Mesothelial cell of epicardium (in vitro differentiated cells): ENCODE measurements around the gene UBXN1. TPM values are rescaled to one million over a fixed set of nuclear protein-coding genes. Genes with fewer than 3 reads are reported as not detected.
"Not testable (repeated sequence)": the region's sequence is repeated elsewhere in the genome, so short reads cannot be mapped to it uniquely, and the experiment has no call there.

ENCODE experiments used
- DNase-seq, 2 experiments: peaks; one replicate each; pipeline ENCODE4 v3.0.0; 2021; ENCODE audit warnings: low spot score in 2 of 2; ENCODE audit not compliant: unreplicated experiment in 2 of 2
- H3K27ac Mint-ChIP-seq: 2 replicates; pipeline ENCODE4 v1.8.0; 2021; ENCODE audit warnings: mixed read lengths
- H3K27me3 Mint-ChIP-seq: 2 replicates; pipeline ENCODE4 v1.8.0; 2021; ENCODE audit warnings: low read depth, mixed read lengths
- H3K36me3 Mint-ChIP-seq: 2 replicates; pipeline ENCODE4 v1.8.0; 2021; ENCODE audit warnings: mixed read lengths
- H3K4me1 Mint-ChIP-seq: 2 replicates; pipeline ENCODE4 v1.8.0; 2021; ENCODE audit warnings: mixed read lengths
- H3K4me3 Mint-ChIP-seq: 2 replicates; pipeline ENCODE4 v1.8.0; 2021; ENCODE audit warnings: mild to moderate bottlenecking, moderate library complexity, mixed read lengths
- H3K9me3 Mint-ChIP-seq: 2 replicates; pipeline ENCODE4 v1.8.0; 2021; ENCODE audit warnings: mixed read lengths
- total RNA-seq: library from RNA; stranded (reverse); gene quantifications from 3 replicates; pipeline ENCODE4 v1.2.1, GENCODE V29; 2021
- TF ChIP-seq, protein P1 (sequence below): fragments of 200-600 bp; sonication (generic); IDR thresholded peaks from one replicate; pipeline ENCODE4 v1.5.0; 2021; ENCODE audit warnings: antibody characterized with exemption; ENCODE audit not compliant: unreplicated experiment

UBXN1 gene
- total RNA-seq, 1 donor from 2014 or later: 119 TPM

DNA sequence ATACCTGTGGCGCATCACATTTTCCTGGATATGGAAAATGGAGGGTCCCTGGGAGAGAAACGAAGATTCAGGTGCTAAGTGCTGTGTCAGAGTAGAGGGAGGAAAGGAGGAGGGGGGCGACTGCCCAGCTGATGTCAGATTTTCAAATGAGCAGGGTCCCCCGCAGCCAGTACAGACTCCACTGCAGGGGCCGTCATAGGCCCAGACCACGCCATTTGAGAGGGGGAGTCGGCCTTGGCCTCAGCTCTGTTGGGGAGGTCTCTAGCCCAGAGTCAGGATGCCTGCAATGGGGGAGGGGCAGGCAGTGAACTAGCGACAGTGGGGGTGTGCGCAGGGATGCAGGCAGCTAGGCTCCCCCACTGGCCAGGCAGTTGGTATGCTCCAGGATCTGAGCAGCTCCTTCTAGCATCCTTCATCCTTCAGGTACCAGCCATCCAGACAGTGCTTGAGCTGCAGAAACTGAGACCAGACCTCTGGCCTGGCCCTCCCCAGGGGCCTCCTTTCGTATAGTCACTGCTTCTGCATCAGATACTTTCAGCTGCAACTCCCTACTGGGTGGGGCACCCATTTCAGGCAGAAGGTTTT is 28.5 kb upstream of the UBXN1 start, which contains the start of the genes BSCL2 and GNG3:
Gene BSCL2 (minus strand): TSS at position 148 of the 585 bp plus-strand sequence. CDS start 229 bp downstream, outside the sequence.
Gene GNG3 (plus strand): TSS at position 400 of the 585 bp plus-strand sequence. CDS start 620 bp downstream, outside the sequence.
- no peaks in the 10 kb centered on the region for H3K9me3 Mint-ChIP-seq
- no peaks in the 10 kb centered on the region for H3K27me3 Mint-ChIP-seq
- TF ChIP-seq, protein P1, sequence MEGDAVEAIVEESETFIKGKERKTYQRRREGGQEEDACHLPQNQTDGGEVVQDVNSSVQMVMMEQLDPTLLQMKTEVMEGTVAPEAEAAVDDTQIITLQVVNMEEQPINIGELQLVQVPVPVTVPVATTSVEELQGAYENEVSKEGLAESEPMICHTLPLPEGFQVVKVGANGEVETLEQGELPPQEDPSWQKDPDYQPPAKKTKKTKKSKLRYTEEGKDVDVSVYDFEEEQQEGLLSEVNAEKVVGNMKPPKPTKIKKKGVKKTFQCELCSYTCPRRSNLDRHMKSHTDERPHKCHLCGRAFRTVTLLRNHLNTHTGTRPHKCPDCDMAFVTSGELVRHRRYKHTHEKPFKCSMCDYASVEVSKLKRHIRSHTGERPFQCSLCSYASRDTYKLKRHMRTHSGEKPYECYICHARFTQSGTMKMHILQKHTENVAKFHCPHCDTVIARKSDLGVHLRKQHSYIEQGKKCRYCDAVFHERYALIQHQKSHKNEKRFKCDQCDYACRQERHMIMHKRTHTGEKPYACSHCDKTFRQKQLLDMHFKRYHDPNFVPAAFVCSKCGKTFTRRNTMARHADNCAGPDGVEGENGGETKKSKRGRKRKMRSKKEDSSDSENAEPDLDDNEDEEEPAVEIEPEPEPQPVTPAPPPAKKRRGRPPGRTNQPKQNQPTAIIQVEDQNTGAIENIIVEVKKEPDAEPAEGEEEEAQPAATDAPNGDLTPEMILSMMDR: no peak
- H3K36me3 Mint-ChIP-seq: peaks cover 10% of the 10 kb centered on the region
- DNase-seq: peak in 1 of 2 experiments; percentile 49
- H3K27ac Mint-ChIP-seq: peak within 1 kb of the TSS; percentile 98
- peak within 1 kb of the TSS; percentile 86 for H3K4me3 Mint-ChIP-seq
- H3K4me1 Mint-ChIP-seq: peaks cover 46% of the 10 kb centered on the region

DNA sequence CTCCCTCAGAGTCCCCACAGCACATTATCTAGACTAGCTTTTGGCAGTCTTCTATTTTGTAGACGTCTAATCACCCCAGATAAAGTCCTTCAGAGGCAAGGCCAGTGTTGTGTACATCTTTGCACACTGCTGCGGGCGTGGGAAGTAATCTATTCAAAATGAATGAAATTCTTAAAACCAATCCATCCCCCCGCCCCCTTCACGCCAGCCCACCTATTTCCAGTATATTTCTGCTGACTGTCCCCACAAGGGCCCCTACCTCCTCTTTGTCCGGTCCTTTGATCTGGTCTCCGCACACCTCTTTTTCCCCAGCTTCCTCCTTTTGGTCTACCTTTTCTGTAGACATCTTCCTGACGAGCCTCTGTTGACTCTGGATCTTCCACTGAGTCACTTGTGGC is 28.0 kb upstream of the UBXN1 start:
- no peaks in the 10 kb centered on the region for H3K9me3 Mint-ChIP-seq
- DNase-seq: no peak

DNA sequence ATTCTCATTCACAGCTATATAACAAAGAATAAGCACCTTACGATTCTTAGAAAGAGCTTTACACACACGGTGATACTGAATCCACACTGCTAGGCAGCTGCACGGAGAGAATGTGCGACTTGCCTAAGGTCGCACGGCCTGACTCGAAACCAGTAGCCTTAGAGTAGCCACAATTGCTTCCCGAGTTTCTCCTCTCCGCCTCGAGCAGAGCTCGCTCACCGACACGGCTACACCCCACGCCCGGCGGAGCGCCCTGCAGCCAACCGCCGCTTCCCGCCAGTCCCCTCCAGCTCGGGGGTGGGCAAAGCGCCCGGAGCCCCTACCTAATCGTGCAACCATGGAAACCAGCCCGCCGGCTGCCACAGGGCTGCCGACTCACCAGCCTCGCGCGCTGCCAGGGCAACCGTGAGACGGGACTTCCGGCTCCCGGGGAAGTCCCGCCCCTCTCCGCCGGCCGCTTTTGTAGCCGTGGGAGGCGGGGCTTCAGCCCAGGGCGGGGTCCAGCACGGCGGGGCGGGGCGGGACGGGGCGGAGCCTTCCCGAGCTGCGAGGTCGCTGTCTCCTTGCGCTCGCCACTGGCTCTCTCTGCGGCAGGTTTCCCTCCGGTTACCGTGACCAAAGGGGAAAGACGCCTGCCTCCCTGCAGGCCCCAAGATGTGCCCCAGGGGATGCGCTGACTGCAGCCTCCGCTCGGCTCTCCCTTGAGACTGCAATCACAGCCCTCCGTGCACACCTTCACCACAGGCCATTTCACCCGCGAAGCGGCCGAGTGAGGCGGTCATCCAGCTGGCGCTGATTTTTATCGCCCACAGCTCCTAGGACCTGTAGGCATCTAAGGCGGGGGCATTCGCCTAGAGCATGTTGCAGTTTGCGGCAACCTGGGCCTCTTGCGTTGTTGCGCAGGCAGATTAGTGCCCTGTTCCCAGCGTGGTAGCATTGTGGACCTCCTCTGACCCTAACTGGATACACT is 27.3 kb upstream of the UBXN1 start:
- Mint-ChIP-seq H3K27ac (peak overlapping the region; percentile 98), H3K4me3 (peak overlapping the region; percentile 86), H3K36me3 (peaks cover 17% of the 10 kb centered on the region), H3K27me3 (no peaks in the 10 kb centered on the region), H3K9me3 (no peaks in the 10 kb centered on the region), H3K4me1 (peaks cover 46% of the 10 kb centered on the region)
- peak; percentile 92 to 95 for DNase-seq
- TF ChIP-seq, protein P1: no peak

More for the DNA sequence above, 28.0 kb upstream of the UBXN1 start:
- Mint-ChIP-seq H3K27ac (peak overlapping the region; percentile 98), H3K36me3 (peaks cover 14% of the 10 kb centered on the region), H3K27me3 (no peaks in the 10 kb centered on the region), H3K4me3 (peak overlapping the region; percentile 86), H3K4me1 (peaks cover 46% of the 10 kb centered on the region)
- TF ChIP-seq, protein P1: no peak

DNA sequence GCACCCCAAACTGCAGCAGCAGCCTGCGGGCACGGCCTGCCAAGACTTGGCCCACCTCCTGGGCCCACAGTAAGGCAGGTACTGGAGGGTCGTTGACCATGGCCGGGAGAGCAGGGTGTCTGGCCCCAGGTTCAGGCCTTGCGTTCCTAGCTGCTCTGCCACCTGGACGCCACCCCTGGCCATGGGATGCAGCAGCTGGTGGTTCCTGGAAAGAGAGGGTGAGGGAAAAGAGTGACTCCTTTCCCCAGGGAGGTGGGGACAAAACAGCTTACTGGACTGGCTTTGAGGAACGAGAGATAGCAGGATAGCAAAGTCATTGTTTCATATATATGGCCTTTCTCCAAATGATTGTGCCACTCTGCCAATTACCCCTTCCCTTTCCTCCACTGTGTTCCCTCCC is 26.5 kb upstream of the UBXN1 start:
- H3K9me3 Mint-ChIP-seq: no peaks in the 10 kb centered on the region
- H3K36me3 Mint-ChIP-seq: peaks cover 15% of the 10 kb centered on the region
- peaks cover 46% of the 10 kb centered on the region for H3K4me1 Mint-ChIP-seq
- H3K27ac Mint-ChIP-seq: peak overlapping the region; percentile 97
- peak overlapping the region; percentile 86 for H3K4me3 Mint-ChIP-seq
- TF ChIP-seq, protein P1: no peak
- no peaks in the 10 kb centered on the region for H3K27me3 Mint-ChIP-seq
- DNase-seq: no peak

DNA sequence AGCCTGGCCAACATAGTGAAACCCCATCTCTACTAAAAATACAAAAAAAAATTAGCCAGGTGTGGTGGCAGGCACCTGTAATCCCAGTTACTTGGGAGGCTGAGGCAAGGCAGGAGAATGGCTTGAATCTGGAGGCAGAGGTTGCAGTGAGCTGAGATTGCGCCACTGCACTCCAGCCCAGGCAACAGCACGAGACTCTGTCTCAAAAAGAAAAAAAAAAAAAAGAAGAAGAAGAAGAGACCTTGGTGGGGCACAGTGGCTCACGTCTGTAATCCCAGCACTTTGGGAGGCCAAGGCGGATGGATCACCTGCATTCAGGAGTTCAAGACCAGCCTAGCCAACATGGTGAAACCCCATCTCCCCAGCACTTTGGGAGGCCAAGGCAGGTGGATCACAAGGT is 25.0 kb upstream of the UBXN1 start:
- not testable (repeated sequence) for H3K27ac Mint-ChIP-seq, H3K4me3 Mint-ChIP-seq, H3K9me3 Mint-ChIP-seq, H3K27me3 Mint-ChIP-seq, DNase-seq
- Mint-ChIP-seq H3K36me3 (peaks cover 17% of the 10 kb centered on the region), H3K4me1 (peaks cover 36% of the 10 kb centered on the region)

GRCh38 chr11:62702246-62702645 is 23.4 kb upstream of the UBXN1 start:
- peaks cover 19% of the 10 kb centered on the region for H3K4me1 Mint-ChIP-seq
- TF ChIP-seq, protein P1: no peak
- H3K27ac Mint-ChIP-seq: no peak overlapping the region
- peaks cover 22% of the 10 kb centered on the region for H3K36me3 Mint-ChIP-seq
- no peaks in the 10 kb centered on the region for H3K9me3 Mint-ChIP-seq
- DNase-seq: no peak
- no peaks in the 10 kb centered on the region for H3K27me3 Mint-ChIP-seq
- no peak overlapping the region for H3K4me3 Mint-ChIP-seq
